ENCODE data around the gene FGF12.

The FGF12 gene

DNA sequence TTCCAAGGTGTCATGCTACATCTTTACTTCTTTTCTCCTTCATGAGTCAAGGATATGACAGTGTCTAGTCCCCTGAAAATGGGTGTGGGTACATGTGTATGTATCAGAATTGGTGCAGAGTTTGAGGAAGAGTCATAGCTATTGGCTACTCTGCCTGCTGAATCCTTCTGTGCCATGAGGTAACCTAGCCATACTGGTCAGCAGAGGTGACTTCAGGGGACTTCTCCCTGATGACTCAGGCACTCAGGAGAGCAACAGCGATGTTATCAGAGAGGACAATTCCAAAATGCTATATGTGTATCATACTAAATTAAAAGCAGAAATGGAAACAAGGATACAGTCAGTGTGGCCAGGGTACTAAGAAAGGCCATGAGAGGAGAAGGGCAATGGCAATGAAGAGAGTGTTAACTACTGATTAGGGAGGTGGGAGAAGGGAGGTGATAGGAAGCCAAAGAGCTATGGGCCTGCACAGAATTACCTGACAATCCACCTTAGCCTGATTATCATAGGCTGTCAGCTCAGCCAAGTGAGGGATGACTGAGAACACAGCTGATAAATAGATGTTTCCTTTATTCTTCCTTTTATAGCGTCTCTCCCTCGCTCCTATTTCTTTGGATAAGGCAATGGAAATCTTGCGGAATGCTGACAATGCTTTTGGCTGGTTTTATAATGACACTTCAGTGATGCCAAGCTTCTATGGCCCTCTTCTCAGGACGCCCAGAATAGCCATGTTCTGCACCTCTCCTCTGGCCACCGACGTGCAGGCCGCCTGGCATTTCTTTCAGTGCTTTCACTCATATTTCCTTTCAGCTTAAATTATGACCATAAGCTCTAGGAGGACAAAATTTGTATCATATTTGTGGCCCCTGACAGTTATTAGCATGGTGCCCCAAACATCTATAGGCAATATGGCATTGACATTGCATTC lies 90.6 kb downstream of the FGF12 start:
- H3K4me3 ChIP-seq (ENCODE audit: low read length) = no peak overlapping the region
- H3K4me2 ChIP-seq (ENCODE audit: low read length) = no peak overlapping the region
- no peaks in the 10 kb centered on the region for H3K4me1 ChIP-seq (ENCODE audit: control insufficient read depth, insufficient read depth, low read length)
- no peaks in the 10 kb centered on the region for H3K9me3 ChIP-seq (replicated peaks; ENCODE audit: low read length)
- H3K9ac ChIP-seq (ENCODE audit: low read depth, low read length) = no peak overlapping the region
- H3K27me3 ChIP-seq (ENCODE audit: control insufficient read depth, insufficient read depth, low read length) = no peaks in the 10 kb centered on the region
- no peaks in the 10 kb centered on the region for H3K36me3 ChIP-seq (ENCODE audit: insufficient read depth, low read length)

DNA sequence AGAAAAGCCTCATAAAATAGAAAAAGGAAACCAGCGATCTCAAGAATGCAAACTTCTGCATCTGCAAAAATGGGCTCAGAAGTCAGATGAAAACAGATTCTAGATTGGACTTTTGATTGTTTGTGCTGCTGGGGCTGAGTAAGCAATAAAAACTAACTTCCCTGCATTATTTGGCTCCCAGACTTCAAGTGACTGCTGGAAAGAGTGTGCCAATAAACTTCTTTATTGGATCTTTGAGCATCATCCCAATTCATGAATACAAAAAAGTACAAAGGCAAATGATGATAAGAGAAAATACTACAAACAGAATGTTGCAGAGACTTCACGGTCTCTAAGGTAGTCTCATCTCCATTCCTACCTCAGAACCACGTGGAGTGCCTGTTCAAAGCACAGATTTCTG lies 97.9 kb downstream of the FGF12 start:
- Histone ChIP-seq H3K4me1 (ENCODE audit: control insufficient read depth, insufficient read depth, low read length) (no peaks in the 10 kb centered on the region), H3K36me3 (ENCODE audit: insufficient read depth, low read length) (no peaks in the 10 kb centered on the region), H3K27me3 (ENCODE audit: control insufficient read depth, insufficient read depth, low read length) (no peaks in the 10 kb centered on the region), H3K9me3 (replicated peaks; ENCODE audit: low read length) (no peaks in the 10 kb centered on the region), H3K4me2 (ENCODE audit: low read length) (no peak overlapping the region), H3K9ac (ENCODE audit: low read depth, low read length) (no peak overlapping the region), H3K4me3 (ENCODE audit: low read length) (no peak overlapping the region)

DNA sequence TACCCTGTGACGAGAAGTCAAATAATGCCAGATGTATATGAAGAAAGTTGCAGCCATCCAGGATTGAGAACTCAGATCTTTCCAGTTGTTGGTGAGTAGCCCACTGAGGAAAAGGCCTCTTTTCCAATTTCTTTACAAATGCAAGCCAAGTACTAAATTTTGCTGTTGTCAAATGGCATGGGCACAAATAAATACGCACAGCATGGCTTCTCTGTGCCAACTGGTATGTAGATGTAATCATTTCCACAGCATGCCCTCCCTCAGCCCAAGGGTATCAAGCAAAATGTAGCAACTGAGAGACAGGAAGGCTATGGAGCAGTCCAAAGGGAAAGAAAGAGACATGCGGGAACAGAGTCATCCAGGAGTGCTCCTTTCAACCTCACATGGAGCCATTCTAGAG lies 105.4 kb downstream of the FGF12 start:
- Histone ChIP-seq H3K27me3 (ENCODE audit: control insufficient read depth, insufficient read depth, low read length) (no peaks in the 10 kb centered on the region), H3K4me3 (ENCODE audit: low read length) (no peak overlapping the region), H3K4me1 (ENCODE audit: control insufficient read depth, insufficient read depth, low read length) (no peaks in the 10 kb centered on the region), H3K36me3 (ENCODE audit: insufficient read depth, low read length) (no peaks in the 10 kb centered on the region), H3K4me2 (ENCODE audit: low read length) (no peak overlapping the region), H3K9ac (ENCODE audit: low read depth, low read length) (no peak overlapping the region), H3K9me3 (replicated peaks; ENCODE audit: low read length) (no peaks in the 10 kb centered on the region)

DNA sequence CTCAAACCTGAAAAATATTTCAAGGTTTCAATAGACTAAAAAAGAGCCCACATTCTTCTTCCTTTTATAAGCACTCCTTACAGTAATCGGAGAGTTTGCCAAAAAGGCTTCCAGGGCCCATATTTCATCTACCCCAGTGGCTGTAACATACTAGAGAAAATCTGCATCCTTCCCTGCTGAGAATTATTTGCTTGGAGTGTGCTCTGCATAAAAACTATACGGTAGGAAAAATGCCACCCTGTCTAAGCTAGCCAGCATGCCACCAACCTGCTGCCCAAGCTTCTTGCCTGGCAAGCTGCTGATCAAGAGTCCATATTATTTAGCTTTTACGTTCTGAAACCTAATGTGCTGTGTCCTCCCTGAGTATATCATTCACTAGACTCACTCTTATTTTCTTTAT lies 107.1 kb downstream of the FGF12 start:
- no peak overlapping the region for H3K4me3 ChIP-seq (ENCODE audit: low read length)
- no peaks in the 10 kb centered on the region for H3K36me3 ChIP-seq (ENCODE audit: insufficient read depth, low read length)
- H3K4me1 ChIP-seq (ENCODE audit: control insufficient read depth, insufficient read depth, low read length) = no peaks in the 10 kb centered on the region
- H3K9me3 ChIP-seq (replicated peaks; ENCODE audit: low read length) = no peaks in the 10 kb centered on the region
- H3K9ac ChIP-seq (ENCODE audit: low read depth, low read length) = no peak overlapping the region
- H3K27me3 ChIP-seq (ENCODE audit: control insufficient read depth, insufficient read depth, low read length) = no peaks in the 10 kb centered on the region
- no peak overlapping the region for H3K4me2 ChIP-seq (ENCODE audit: low read length)

DNA sequence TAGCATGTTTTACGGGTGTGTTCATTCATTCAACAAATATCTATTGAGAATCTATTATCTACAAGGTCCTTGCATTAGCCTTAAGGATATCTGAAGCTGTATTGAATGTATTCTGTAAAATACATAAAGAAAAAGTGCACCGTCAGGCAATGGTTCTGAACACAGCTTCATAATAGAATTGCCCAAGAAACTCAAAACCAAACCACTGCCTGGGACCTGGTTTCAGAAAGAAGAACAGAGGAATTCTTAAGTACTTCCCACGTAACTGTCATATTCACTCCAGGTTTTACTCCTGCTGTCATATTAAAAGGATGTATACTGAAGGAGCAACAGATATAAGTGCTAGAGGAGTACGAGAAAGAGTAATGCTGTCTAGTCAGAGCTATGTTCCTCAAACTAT lies 115.9 kb downstream of the FGF12 start:
- H3K4me1 ChIP-seq (ENCODE audit: control insufficient read depth, insufficient read depth, low read length) = no peaks in the 10 kb centered on the region
- no peak overlapping the region for H3K9ac ChIP-seq (ENCODE audit: low read depth, low read length)
- H3K9me3 ChIP-seq (replicated peaks; ENCODE audit: low read length) = no peaks in the 10 kb centered on the region
- H3K27me3 ChIP-seq (ENCODE audit: control insufficient read depth, insufficient read depth, low read length) = no peaks in the 10 kb centered on the region
- no peak overlapping the region for H3K4me2 ChIP-seq (ENCODE audit: low read length)
- H3K4me3 ChIP-seq (ENCODE audit: low read length) = no peak overlapping the region
- no peaks in the 10 kb centered on the region for H3K36me3 ChIP-seq (ENCODE audit: insufficient read depth, low read length)

DNA sequence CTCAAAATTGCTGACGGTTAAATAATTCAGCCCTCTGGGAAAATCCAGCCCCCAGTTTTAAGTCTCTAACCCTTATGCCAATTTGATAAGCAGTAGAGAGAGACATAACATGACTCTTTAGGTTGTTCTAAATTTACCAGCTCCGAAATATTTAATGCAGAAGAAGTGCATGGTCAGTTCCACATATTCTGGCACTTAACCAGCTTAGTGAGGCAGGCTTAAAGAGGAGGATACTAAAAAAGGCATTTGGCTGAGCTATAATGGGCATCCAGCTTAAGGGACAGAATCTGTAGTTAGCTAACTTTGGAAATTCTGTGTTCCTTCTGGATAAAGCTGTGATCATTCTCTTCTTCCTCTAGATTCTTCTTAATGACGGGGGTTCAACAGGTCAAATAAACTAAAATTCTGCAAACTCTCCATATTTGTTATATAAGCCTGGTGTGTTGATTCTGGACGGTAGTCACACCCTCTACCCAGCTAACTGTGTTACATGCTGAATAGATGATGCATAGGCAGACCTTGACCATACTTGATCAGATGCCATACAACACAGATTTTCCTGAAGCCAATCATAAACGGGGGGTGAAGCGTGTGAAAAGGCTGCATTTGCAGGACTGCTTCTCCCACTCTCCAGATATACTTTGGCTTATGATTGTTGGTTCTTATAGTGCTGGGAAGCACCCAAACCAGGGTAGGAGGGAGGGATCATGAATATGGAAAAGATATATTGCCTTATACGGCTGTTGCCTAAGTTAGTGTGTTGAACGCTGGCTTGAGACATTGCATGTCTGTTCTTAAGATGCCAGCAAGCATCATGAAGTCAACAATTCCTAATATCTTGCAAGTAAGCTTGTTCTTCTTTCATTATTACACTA lies 118.4 kb downstream of the FGF12 start:
- H3K4me3 ChIP-seq (ENCODE audit: low read length) = no peak overlapping the region
- no peak overlapping the region for H3K4me2 ChIP-seq (ENCODE audit: low read length)
- no peaks in the 10 kb centered on the region for H3K27me3 ChIP-seq (ENCODE audit: control insufficient read depth, insufficient read depth, low read length)
- H3K9ac ChIP-seq (ENCODE audit: low read depth, low read length) = no peak overlapping the region
- no peaks in the 10 kb centered on the region for H3K9me3 ChIP-seq (replicated peaks; ENCODE audit: low read length)
- no peaks in the 10 kb centered on the region for H3K4me1 ChIP-seq (ENCODE audit: control insufficient read depth, insufficient read depth, low read length)
- no peaks in the 10 kb centered on the region for H3K36me3 ChIP-seq (ENCODE audit: insufficient read depth, low read length)

DNA sequence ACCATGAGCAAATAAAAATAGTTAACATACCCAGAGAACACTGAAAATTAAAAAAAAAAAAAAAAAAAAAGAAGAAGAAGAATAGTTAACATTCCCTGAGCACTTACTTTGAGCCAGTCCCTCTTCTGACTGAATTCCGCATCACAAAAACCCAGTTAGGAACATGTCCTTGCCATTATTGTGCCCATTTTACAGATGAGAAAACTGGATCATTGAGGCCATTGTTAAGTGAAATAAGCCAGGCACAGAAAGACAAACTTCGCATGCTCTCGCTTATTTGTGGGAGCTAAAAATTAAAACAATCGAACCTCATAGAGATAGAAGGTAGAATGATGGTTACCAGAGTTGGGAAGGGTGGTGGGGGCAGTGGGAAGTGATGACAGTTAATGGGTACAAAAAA lies 119.5 kb downstream of the FGF12 start:
- Histone ChIP-seq H3K36me3 (ENCODE audit: insufficient read depth, low read length) (no peaks in the 10 kb centered on the region), H3K27me3 (ENCODE audit: control insufficient read depth, insufficient read depth, low read length) (no peaks in the 10 kb centered on the region)

DNA sequence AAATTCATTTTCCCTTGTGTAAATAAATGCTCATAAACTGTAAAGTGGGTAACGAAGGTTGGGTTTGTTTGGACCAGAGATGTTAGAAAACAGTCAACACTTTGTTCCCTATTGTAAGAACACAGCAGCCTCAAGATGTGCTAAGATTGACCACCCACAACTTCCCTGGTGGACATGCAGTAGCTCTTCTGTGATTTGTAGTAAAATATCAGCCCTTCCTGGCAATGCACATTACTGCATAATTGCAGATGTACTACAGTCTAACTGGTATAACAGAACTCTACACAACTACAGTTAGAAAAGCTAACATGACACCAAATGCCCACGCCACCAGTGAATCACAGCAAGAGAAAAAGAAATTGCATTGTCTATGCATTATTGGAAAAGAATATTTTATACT lies 129.4 kb downstream of the FGF12 start:
- no peak overlapping the region for H3K4me2 ChIP-seq (ENCODE audit: low read length)
- no peaks in the 10 kb centered on the region for H3K27me3 ChIP-seq (ENCODE audit: control insufficient read depth, insufficient read depth, low read length)
- H3K9me3 ChIP-seq (replicated peaks; ENCODE audit: low read length) = no peaks in the 10 kb centered on the region
- H3K36me3 ChIP-seq (ENCODE audit: insufficient read depth, low read length) = no peaks in the 10 kb centered on the region
- no peak overlapping the region for H3K9ac ChIP-seq (ENCODE audit: low read depth, low read length)
- no peaks in the 10 kb centered on the region for H3K4me1 ChIP-seq (ENCODE audit: control insufficient read depth, insufficient read depth, low read length)
- no peak overlapping the region for H3K4me3 ChIP-seq (ENCODE audit: low read length)

More for the DNA sequence above, 119.5 kb downstream of the FGF12 start:
- H3K4me1 ChIP-seq (ENCODE audit: control insufficient read depth, insufficient read depth, low read length) = no peaks in the 10 kb centered on the region
- H3K4me3 ChIP-seq (ENCODE audit: low read length) = no peak overlapping the region
- H3K9me3 ChIP-seq (replicated peaks; ENCODE audit: low read length) = no peaks in the 10 kb centered on the region
- H3K4me2 ChIP-seq (ENCODE audit: low read length) = no peak overlapping the region
- no peak overlapping the region for H3K9ac ChIP-seq (ENCODE audit: low read depth, low read length)

DNA sequence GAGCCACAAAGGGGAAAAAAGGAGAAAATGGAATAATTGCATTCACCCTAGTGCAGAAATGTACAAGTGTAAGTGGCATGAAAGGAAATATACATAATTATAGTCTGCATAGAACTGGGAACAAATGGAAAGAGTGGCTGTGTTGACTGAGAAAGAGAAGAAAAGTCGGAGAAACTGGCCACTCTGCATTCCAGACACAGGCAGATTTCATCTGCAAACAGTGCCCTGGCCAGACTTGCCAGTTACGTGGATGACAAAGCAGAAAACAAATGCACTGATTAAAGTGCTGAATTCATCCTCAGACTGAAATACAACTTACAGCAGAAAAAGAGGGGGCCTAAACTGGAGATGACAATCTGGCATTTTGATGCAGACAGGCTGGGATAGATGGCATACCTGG lies 129.8 kb downstream of the FGF12 start:
- Histone ChIP-seq H3K4me3 (ENCODE audit: low read length) (no peak overlapping the region), H3K9me3 (replicated peaks; ENCODE audit: low read length) (no peaks in the 10 kb centered on the region), H3K36me3 (ENCODE audit: insufficient read depth, low read length) (no peaks in the 10 kb centered on the region), H3K9ac (ENCODE audit: low read depth, low read length) (no peak overlapping the region), H3K4me1 (ENCODE audit: control insufficient read depth, insufficient read depth, low read length) (no peaks in the 10 kb centered on the region), H3K4me2 (ENCODE audit: low read length) (no peak overlapping the region), H3K27me3 (ENCODE audit: control insufficient read depth, insufficient read depth, low read length) (no peaks in the 10 kb centered on the region)

DNA sequence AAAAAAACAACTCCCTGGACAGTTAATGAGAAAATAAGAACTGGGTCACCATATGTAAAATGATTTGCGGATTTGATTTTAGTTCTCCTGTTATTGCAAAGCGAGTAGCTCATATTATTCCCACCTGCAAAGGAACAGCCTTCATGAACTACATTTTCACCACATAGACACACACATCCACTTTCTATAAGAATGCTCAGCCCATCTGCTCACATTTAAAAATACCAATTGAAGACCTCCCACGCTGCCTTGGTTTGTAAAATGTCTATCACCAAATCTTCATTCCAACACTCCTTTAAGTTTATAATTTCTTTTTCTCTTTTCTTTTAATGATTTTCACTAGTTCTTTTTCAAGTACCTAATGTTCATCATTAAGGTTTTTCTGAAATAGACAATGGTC lies 148.6 kb downstream of the FGF12 start:
- Histone ChIP-seq H3K9me3 (replicated peaks; ENCODE audit: low read length) (no peaks in the 10 kb centered on the region), H3K4me3 (ENCODE audit: low read length) (no peak overlapping the region), H3K36me3 (ENCODE audit: insufficient read depth, low read length) (no peaks in the 10 kb centered on the region), H3K4me1 (ENCODE audit: control insufficient read depth, insufficient read depth, low read length) (no peaks in the 10 kb centered on the region), H3K27me3 (ENCODE audit: control insufficient read depth, insufficient read depth, low read length) (no peaks in the 10 kb centered on the region), H3K4me2 (ENCODE audit: low read length) (no peak overlapping the region), H3K9ac (ENCODE audit: low read depth, low read length) (no peak overlapping the region)

DNA sequence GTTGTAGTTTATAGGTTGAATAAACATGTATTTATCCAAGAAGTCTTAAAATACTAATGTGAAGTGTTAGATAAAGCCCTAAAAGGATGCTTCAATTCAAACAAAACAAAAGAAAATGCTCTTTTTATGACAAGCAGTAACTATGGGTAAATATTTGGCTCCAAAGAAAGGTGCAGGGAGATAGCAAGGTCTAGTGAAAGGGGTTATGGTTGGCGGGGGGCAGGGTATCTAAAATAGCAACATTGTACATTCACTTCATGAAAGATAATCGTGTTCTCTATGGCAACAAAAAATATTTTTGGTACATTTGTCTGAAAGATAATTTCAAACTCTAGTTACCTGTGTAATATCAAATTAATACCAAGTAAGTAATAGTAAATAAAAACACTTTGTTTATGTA lies 149.5 kb downstream of the FGF12 start:
- no peaks in the 10 kb centered on the region for H3K27me3 ChIP-seq (ENCODE audit: control insufficient read depth, insufficient read depth, low read length)
- no peak overlapping the region for H3K4me3 ChIP-seq (ENCODE audit: low read length)
- H3K9ac ChIP-seq (ENCODE audit: low read depth, low read length) = no peak overlapping the region
- H3K9me3 ChIP-seq (replicated peaks; ENCODE audit: low read length) = no peaks in the 10 kb centered on the region
- no peaks in the 10 kb centered on the region for H3K4me1 ChIP-seq (ENCODE audit: control insufficient read depth, insufficient read depth, low read length)
- no peaks in the 10 kb centered on the region for H3K36me3 ChIP-seq (ENCODE audit: insufficient read depth, low read length)
- no peak overlapping the region for H3K4me2 ChIP-seq (ENCODE audit: low read length)
